NB4 (cell line): ENCODE measurements around the gene OVCA2.

ENCODE experiments used
- DNase-seq: peaks from one replicate; pipeline ENCODE4 v3.0.0; 2010; ENCODE audit warnings: low read depth
- H3K4me3 ChIP-seq: one replicate; pipeline ENCODE4 v1.5.1; 2011; ENCODE audit warnings: mild to moderate bottlenecking, low read depth, low read length, moderate library complexity
- MYC ChIP-seq: IDR thresholded peaks from 2 replicates; pipeline ENCODE4 v1.6.1; 2011; ENCODE audit warnings: low read depth, low read length
- POLR2A ChIP-seq: IDR thresholded peaks from 2 replicates; pipeline ENCODE4 v1.6.1; 2011; ENCODE audit warnings: mild to moderate bottlenecking; ENCODE audit not compliant: insufficient read length; ENCODE audit errors: extremely low read depth
- TF ChIP-seq, protein P1 (sequence below): IDR thresholded peaks from 2 replicates; pipeline ENCODE4 v1.6.1; 2011; ENCODE audit warnings: low read depth, low read length
- TF ChIP-seq, protein P2 (sequence below): IDR thresholded peaks from one replicate; pipeline ENCODE4 v1.5.1; 2012; ENCODE audit warnings: low read depth, low read length

The OVCA2 gene

DNA sequence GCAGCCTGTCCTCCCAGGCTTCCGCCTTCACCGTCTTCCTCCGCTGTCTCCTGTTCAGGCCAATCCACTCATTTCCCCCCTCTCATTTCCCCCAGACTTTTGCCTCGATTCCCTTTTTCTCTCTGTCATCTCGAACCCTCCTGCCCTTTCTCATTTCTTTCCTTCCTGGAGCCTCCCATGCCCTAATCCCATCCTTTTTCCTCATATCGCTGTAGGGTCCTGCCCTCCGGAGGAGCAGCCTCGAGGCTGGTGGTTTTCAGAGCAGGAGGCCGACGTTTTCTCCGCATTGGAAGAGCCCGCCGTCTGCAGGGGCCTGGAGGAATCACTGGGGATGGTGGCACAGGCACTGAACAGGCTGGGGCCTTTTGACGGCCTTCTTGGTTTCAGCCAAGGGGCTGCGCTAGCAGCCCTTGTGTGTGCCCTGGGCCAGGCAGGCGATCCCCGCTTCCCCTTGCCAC lies 597 bp downstream of the OVCA2 start:
- TF ChIP-seq MYC (no peak), POLR2A (no peak)
- TF ChIP-seq, protein P1, sequence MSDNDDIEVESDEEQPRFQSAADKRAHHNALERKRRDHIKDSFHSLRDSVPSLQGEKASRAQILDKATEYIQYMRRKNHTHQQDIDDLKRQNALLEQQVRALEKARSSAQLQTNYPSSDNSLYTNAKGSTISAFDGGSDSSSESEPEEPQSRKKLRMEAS, result no peak
- TF ChIP-seq, protein P2, sequence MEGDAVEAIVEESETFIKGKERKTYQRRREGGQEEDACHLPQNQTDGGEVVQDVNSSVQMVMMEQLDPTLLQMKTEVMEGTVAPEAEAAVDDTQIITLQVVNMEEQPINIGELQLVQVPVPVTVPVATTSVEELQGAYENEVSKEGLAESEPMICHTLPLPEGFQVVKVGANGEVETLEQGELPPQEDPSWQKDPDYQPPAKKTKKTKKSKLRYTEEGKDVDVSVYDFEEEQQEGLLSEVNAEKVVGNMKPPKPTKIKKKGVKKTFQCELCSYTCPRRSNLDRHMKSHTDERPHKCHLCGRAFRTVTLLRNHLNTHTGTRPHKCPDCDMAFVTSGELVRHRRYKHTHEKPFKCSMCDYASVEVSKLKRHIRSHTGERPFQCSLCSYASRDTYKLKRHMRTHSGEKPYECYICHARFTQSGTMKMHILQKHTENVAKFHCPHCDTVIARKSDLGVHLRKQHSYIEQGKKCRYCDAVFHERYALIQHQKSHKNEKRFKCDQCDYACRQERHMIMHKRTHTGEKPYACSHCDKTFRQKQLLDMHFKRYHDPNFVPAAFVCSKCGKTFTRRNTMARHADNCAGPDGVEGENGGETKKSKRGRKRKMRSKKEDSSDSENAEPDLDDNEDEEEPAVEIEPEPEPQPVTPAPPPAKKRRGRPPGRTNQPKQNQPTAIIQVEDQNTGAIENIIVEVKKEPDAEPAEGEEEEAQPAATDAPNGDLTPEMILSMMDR, result no peak
- DNase-seq, result no peak
- peak overlapping the region; percentile 70 for H3K4me3 ChIP-seq

DNA sequence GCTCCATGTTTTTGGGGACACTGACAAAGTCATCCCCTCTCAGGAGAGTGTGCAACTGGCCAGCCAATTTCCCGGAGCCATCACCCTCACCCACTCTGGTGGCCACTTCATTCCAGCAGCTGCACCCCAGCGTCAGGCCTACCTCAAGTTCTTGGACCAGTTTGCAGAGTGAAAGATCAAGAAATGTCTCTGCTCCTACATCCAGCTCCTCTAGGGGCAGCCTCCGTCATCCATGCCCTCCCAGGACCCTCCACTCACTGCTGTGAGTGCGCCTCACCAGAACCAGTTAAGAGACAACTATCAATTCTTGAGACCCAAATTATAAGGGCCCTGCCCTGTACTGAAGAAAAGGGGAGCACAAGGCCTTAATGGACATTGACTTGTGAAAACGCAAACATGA lies 1.1 kb downstream of the OVCA2 start:
- TF ChIP-seq, protein P2, result no peak
- TF ChIP-seq MYC, result no peak
- no peak for TF ChIP-seq POLR2A
- TF ChIP-seq, protein P1, result no peak
- peak overlapping the region; percentile 70 for H3K4me3 ChIP-seq
- DNase-seq, result no peak

DNA sequence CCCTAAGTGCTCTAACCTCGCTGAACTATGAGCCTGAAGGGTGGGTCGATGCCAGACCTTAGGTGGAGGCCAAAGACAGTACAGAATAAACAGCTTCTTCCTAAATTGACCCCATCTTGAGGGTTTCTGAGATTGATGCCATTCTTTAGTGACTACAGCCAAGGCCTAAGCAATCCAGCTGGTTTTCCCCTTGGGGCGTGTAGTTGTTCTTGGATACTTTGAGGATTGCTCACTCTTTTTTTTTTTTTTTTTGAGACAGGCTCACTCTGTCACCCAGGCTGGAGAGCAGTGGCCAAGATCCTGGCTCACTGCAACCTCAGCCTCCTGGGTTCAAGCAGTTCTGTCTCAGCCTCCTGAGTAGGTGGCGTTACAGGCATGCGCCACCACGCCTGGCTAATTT lies 2.0 kb downstream of the OVCA2 start:
- DNase-seq, result no peak
- TF ChIP-seq, protein P2, result no peak
- no peak for TF ChIP-seq POLR2A
- no peak for TF ChIP-seq MYC
- TF ChIP-seq, protein P1, result no peak
- H3K4me3 ChIP-seq, result no peak overlapping the region

DNA sequence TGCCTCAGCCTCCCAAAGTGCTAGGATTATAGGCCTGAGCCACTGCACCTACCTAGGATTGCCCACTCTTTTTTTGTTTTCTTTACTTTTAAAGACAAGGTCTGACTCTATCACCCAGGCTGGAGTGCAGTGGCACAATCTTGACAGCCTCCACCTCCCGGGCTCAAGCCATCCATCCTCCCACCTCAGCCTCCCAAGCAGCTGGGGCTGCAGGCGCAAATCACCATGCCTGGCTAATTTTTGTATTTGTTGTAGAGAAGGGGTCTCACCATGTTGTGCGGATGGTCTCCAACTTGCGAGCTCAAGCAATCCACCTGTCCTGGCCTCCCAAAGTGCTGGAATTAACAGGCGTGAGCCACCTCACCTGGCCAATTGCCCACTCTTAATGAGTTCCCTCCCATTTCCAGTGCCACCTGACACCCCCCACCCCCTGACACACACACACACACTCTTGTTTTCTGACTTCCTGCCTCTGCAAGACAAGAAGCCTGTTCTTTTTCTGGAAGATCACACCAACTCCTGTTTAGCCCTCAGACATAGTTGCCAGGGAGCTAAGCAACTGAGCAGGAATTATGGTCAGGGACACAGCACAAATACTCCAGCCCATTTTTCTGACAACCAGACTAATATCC lies 2.6 kb downstream of the OVCA2 start:
- DNase-seq, result no peak
- no peak overlapping the region for H3K4me3 ChIP-seq
- TF ChIP-seq MYC (no peak), POLR2A (no peak)
- TF ChIP-seq, protein P2, result no peak
- TF ChIP-seq, protein P1, result no peak

DNA sequence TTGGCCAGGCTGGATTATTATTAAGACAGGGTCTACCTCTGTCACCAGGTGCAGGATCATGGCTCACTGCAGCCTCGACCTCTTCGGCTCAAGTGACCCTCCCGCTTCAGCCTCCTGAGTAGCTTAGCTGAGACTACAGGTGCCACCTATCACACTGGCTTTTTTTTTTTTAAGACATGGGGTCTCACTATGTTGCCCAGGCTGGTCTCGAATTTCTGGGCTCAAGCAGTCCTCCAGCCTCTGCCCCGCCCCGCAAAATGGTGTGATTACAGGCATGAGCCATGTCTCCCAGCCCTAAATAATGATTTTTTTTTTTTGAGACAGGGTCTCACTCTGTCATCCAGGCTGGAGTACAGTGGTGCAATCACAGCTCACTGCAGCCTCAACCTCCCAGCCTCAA lies 5.8 kb downstream of the OVCA2 start:
- TF ChIP-seq, protein P1, result no peak
- TF ChIP-seq MYC (no peak), POLR2A (no peak)
- TF ChIP-seq, protein P2, result no peak
- DNase-seq, result no peak
- no peak overlapping the region for H3K4me3 ChIP-seq
